Ishikawa (cell line): ENCODE data around the gene ZNF433.

Experiments
- CEBPB ChIP-seq: IDR thresholded peaks from 2 replicates; pipeline ENCODE4 v1.6.1; 2012
- CREB1 ChIP-seq: IDR thresholded peaks from 2 replicates; pipeline ENCODE4 v1.6.1; 2012; ENCODE audit warnings: low read depth
- EGR1 ChIP-seq: IDR thresholded peaks from 2 replicates; pipeline ENCODE4 v1.6.1; 2012
- EP300 ChIP-seq: IDR thresholded peaks from 2 replicates; pipeline ENCODE4 v1.6.1; 2012; ENCODE audit warnings: borderline replicate concordance
- FOXM1 ChIP-seq: IDR thresholded peaks from 2 replicates; pipeline ENCODE4 v1.6.1; 2012; ENCODE audit warnings: low read depth, borderline replicate concordance
- NFIC ChIP-seq: IDR thresholded peaks from 2 replicates; pipeline ENCODE4 v1.6.1; 2012
- RAD21 ChIP-seq: IDR thresholded peaks from 2 replicates; pipeline ENCODE4 v1.6.1; 2012; ENCODE audit warnings: low read depth
- TAF1 ChIP-seq: IDR thresholded peaks from 2 replicates; pipeline ENCODE4 v1.6.1; 2012; ENCODE audit warnings: low read depth, mild to moderate bottlenecking
- TCF12 ChIP-seq: IDR thresholded peaks from 2 replicates; pipeline ENCODE4 v1.6.1; 2012; ENCODE audit warnings: low read depth
- TEAD4 ChIP-seq: IDR thresholded peaks from 2 replicates; pipeline ENCODE4 v1.6.1; 2012
- YY1 ChIP-seq: IDR thresholded peaks from 2 replicates; pipeline ENCODE4 v1.6.1; 2012; ENCODE audit warnings: low read depth
- ZBTB7A ChIP-seq: IDR thresholded peaks from 2 replicates; pipeline ENCODE4 v1.6.1; 2012; ENCODE audit warnings: low read depth
- TF ChIP-seq, protein P1 (sequence below): IDR thresholded peaks from 2 replicates; pipeline ENCODE4 v1.6.1; 2012
- TF ChIP-seq, protein P2 (sequence below): IDR thresholded peaks from 2 replicates; pipeline ENCODE4 v1.6.1; 2012
- TF ChIP-seq, protein P3 (sequence below): IDR thresholded peaks from 2 replicates; pipeline ENCODE4 v1.6.1; 2012; ENCODE audit warnings: low read depth, mild to moderate bottlenecking

ZNF433 gene

DNA sequence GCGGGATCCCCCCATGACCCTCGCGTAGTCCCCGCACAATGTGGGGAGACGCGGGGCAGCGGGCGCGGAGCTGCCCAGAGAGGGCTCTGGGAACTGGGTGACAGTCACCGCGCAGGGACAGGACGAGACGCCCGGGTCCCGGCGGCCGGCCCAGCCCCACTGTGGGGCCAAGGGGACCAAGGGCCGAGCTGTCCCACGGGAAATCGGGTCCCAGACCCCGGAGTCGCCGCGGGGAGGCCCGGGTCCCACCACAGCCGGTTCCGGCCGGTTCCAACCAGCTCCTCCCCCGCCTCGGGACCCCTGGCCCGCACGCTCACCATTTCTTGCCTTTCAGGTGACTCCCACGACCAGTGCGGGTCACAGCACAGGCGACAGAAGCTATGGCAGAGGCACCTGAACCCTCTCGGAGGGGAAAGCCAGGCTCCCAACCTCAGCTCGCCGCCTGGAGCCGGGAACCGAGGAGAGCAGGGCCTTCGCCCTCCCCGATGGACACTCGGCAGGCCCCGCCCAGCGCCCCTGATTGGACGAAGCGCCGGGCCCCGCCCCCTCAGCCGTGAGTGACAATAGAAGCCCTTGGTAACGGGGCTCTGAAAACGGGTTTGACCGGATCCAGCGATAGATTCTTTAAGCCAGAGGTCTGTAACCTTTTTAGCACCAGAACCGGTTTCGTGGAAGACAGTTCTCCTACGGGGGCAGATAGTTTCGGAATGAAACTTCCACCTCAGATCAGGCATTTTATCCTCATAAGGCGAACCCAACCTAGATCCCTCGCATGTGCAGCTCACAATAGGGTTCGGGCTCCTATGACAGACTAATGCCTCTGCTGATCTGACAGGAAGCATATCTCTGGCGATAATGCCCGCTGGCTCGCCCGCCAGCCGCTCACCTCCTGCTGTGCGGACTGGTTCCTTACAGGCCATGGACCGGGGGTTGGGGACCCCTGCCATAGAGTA lies at the start of gene ZNF433:
TSS of gene ZNF433 (minus strand) at position 460 of the 953 bp plus-strand sequence. CDS start at position 320, 140 bp downstream.
- TF ChIP-seq ZBTB7A (peak; percentile 46; the same call in 1 of the 2 replicates), TAF1 (peak; percentile 69), EP300 (no peak; the same call in 1 of the 2 replicates), NFIC (no peak), CREB1 (no peak), FOXM1 (peak; percentile 41; the same call in 1 of the 2 replicates), TCF12 (peak; percentile 66)
- TF ChIP-seq, protein P1, sequence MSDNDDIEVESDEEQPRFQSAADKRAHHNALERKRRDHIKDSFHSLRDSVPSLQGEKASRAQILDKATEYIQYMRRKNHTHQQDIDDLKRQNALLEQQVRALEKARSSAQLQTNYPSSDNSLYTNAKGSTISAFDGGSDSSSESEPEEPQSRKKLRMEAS: peak; percentile 45; the same call in 1 of the 2 replicates
- TF ChIP-seq, protein P2, sequence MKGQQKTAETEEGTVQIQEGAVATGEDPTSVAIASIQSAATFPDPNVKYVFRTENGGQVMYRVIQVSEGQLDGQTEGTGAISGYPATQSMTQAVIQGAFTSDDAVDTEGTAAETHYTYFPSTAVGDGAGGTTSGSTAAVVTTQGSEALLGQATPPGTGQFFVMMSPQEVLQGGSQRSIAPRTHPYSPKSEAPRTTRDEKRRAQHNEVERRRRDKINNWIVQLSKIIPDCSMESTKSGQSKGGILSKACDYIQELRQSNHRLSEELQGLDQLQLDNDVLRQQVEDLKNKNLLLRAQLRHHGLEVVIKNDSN: no peak

DNA sequence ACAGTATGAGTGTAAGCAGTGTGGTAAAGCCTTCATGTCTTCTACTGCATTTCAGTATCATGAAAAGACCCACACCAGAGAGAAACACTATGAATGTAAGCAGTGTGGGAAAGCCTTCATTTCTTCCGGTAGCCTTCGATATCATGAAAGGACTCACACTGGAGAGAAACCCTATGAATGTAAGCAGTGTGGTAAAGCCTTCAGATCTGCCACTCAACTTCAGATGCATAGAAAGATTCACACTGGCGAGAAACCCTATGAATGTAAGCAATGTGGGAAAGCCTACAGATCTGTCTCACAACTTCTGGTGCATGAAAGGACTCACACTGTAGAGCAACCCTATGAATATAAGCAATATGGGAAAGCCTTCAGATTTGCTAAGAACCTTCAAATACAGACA lies 41.9 kb upstream of the ZNF433 start:
- TF ChIP-seq, protein P2: 0 out of 2 replicates have a peak, but pooled peaks have one; percentile 5
- TF ChIP-seq FOXM1: no peak

DNA sequence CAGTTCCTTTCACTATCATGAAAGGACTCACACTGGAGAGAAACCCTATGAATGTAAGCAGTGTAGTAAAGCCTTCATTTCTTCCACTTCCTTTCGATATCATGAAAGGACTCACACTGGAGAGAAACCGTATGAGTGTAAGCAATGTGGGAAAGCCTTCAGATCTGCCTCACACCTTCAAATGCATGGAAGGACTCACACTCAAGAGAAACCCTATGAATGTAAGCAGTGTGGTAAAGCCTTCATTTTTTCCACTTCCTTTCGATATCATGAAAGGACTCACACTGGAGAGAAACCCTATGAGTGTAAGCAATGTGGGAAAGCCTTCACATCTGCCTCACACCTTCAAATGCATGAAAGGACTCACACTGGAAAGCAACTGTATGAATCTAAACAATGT lies 40.9 kb upstream of the ZNF433 start:
- TF ChIP-seq TCF12: peak; percentile 46; the same call in 1 of the 2 replicates

DNA sequence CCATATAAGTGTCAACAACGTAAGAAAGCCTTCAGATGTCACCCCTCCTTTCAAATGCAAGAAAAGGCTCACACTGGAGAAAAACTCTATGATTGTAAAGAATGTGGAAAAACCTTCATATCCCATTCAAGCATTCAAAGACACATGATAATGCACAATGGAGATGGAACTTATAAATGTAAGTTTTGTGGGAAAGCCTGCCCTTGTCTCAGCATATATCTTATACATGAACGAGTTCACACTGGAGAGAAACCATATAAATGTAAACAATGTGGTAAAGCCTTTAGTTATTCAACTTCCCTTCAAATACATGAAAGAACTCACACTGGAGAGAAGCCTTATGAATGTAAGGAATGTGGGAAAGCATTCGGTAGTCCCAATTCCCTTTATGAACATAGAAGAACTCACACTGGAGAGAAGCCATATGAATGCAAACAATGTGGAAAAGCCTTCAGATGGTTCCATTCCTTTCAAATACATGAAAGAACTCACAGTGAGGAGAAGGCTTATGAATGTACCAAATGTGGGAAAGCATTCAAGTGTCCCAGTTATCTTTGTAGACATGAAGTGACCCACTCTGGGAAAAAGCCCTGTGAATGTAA lies 40.2 kb upstream of the ZNF433 start:
- TF ChIP-seq CEBPB (no peak), NFIC (no peak), TEAD4 (no peak), YY1 (no peak), RAD21 (no peak), EP300 (no peak), EGR1 (no peak), TAF1 (no peak), FOXM1 (no peak), TCF12 (no peak), ZBTB7A (no peak), CREB1 (no peak)
- TF ChIP-seq, protein P1: no peak
- TF ChIP-seq, protein P3, sequence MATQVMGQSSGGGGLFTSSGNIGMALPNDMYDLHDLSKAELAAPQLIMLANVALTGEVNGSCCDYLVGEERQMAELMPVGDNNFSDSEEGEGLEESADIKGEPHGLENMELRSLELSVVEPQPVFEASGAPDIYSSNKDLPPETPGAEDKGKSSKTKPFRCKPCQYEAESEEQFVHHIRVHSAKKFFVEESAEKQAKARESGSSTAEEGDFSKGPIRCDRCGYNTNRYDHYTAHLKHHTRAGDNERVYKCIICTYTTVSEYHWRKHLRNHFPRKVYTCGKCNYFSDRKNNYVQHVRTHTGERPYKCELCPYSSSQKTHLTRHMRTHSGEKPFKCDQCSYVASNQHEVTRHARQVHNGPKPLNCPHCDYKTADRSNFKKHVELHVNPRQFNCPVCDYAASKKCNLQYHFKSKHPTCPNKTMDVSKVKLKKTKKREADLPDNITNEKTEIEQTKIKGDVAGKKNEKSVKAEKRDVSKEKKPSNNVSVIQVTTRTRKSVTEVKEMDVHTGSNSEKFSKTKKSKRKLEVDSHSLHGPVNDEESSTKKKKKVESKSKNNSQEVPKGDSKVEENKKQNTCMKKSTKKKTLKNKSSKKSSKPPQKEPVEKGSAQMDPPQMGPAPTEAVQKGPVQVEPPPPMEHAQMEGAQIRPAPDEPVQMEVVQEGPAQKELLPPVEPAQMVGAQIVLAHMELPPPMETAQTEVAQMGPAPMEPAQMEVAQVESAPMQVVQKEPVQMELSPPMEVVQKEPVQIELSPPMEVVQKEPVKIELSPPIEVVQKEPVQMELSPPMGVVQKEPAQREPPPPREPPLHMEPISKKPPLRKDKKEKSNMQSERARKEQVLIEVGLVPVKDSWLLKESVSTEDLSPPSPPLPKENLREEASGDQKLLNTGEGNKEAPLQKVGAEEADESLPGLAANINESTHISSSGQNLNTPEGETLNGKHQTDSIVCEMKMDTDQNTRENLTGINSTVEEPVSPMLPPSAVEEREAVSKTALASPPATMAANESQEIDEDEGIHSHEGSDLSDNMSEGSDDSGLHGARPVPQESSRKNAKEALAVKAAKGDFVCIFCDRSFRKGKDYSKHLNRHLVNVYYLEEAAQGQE: no peak
- TF ChIP-seq, protein P2: no peak

DNA sequence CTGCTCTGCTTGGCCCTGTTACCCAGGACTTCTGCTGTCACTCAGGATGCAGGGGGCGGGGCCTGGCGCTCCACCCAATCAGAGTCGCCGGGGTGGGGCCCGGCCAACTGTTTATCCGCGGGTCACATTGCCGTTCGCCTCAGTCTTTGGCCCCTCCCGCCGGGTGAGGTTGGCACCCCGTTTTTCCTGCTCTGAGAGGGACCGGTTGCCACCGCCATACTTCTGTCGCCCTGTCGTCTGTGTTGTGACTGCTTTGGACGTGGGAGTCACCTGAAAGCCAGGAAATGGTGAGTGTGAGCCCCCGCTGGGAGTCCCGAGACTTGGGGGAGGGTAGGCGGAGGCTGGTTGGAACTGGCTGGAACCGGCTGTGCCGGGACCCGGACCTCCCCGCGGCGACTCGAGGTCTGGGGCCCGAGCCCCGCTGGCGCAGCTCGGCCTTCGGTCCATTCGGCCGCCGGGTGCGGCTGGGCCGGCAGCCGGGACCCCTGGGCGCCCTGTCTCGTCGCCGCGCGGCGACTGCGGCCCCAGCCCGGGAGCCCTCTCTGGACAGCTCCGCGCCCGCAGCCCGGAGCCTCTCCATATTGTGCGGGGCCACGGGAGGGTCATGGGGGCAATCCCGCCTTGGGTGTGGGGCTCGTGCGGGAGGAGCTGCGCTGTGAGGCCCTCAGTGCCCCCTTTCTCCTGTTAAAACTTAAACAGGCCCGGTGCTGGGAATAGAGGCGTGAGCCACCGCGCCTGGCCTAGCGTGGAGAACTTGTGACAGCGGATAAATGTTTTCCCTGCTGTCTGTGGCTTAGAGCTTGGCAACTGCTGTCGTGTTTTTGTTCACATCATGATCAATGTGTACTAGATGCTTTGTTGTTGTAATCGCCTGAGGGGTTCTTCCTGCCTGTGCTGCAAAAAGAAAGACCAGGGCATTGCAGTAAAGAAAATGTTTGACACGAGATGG lies 29.4 kb upstream of the ZNF433 start, which contains the start of gene ZNF844:
TSS of gene ZNF844 (plus strand) at position 142 of the 949 bp plus-strand sequence. CDS start at position 285, 143 bp downstream.
- TF ChIP-seq, protein P2: peak; percentile 58; the same call in 1 of the 2 replicates
- TF ChIP-seq ZBTB7A (peak; percentile 37; the same call in 1 of the 2 replicates), YY1 (peak; percentile 42; the same call in 1 of the 2 replicates), CEBPB (no peak), FOXM1 (no peak), TAF1 (peak; percentile 55; the same call in 1 of the 2 replicates), CREB1 (no peak), EP300 (no peak), RAD21 (no peak), TCF12 (no peak), TEAD4 (no peak), EGR1 (no peak; the same call in 1 of the 2 replicates), NFIC (0 out of 2 replicates have a peak, but pooled peaks have one; percentile 1)
- TF ChIP-seq, protein P1: no peak; the same call in 1 of the 2 replicates
- TF ChIP-seq, protein P3: no peak
